Mesodermal cell (in vitro differentiated cells): Measurements from ENCODE around the gene TLN1.
A peak's percentile ranks its signal among the peaks of the same experiment; 100 is the strongest.

Experiments used
- H3K27ac ChIP-seq: 2 replicates; pipeline ENCODE4 v1.7.0; 2013; ENCODE audit warnings: mild to moderate bottlenecking, low read depth, low read length, moderate library complexity; ENCODE audit not compliant: severe bottlenecking
- H3K36me3 ChIP-seq: 2 replicates; pipeline ENCODE4 v1.7.1; 2013; ENCODE audit warnings: mild to moderate bottlenecking, low read length, moderate library complexity; ENCODE audit not compliant: control insufficient read depth, insufficient read depth
- H3K4me1 ChIP-seq: one replicate; pipeline ENCODE4 v1.7.1; 2013; ENCODE audit warnings: mild to moderate bottlenecking, low read length; ENCODE audit not compliant: insufficient read depth, control insufficient read depth, poor library complexity, severe bottlenecking
- H3K4me3 ChIP-seq: 2 replicates; pipeline ENCODE4 v1.7.0; 2013; ENCODE audit warnings: low read length, control low read depth, mild to moderate bottlenecking; ENCODE audit not compliant: insufficient read depth, poor library complexity, severe bottlenecking; ENCODE audit errors: extremely low read depth
- H3K9me3 ChIP-seq: 2 replicates; pipeline ENCODE4 v1.7.1; 2013; ENCODE audit warnings: mild to moderate bottlenecking, low read length, moderate library complexity; ENCODE audit not compliant: control insufficient read depth
- WGBS, 2 experiments: methylation state at CpG; one replicate each; pipeline ENCODE4 v1.1.5; 2013; ENCODE audit warnings: missing lambda C conversion rate in 2 of 2; ENCODE audit not compliant: insufficient coverage in 2 of 2; 5-methylcytosine and 5-hydroxymethylcytosine counted together

The TLN1 gene

GRCh38 chr9:35705372-35705771 is 26.6 kb downstream of the TLN1 start:
- Histone ChIP-seq H3K27ac (no peak overlapping the region), H3K4me1 (no peaks in the 10 kb centered on the region), H3K9me3 (no peaks in the 10 kb centered on the region), H3K36me3 (peaks cover 100% of the 10 kb centered on the region), H3K4me3 (no peak overlapping the region)
- 87% methylated on average over 8 of the region's 8 CpGs for WGBS, 2 experiments

GRCh38 chr9:35703906-35704672 is 27.9 kb downstream of the TLN1 start:
- no peaks in the 10 kb centered on the region for H3K4me1 ChIP-seq
- 94 to 96% methylated on average over 25 to 26 of the region's 26 CpGs for WGBS, 2 experiments
- H3K4me3 ChIP-seq = no peak overlapping the region
- peaks cover 100% of the 10 kb centered on the region for H3K36me3 ChIP-seq
- no peaks in the 10 kb centered on the region for H3K9me3 ChIP-seq
- H3K27ac ChIP-seq = no peak overlapping the region

- no peaks in the 10 kb centered on the region for H3K4me1 ChIP-seq
- H3K4me3 ChIP-seq = no peak overlapping the region
- H3K9me3 ChIP-seq = no peaks in the 10 kb centered on the region
- no peak overlapping the region for H3K27ac ChIP-seq
- 96 to 98% methylated on average over 7 of the region's 7 CpGs for WGBS, 2 experiments
- peaks cover 100% of the 10 kb centered on the region for H3K36me3 ChIP-seq
Observed at GRCh38 chr9:35702696-35703095, 29.3 kb downstream of the TLN1 start.

GRCh38 chr9:35700942-35701341 is 31.1 kb downstream of the TLN1 start:
- no peaks in the 10 kb centered on the region for H3K4me1 ChIP-seq
- no peak overlapping the region for H3K4me3 ChIP-seq
- no peak overlapping the region for H3K27ac ChIP-seq
- peaks cover 99% of the 10 kb centered on the region for H3K36me3 ChIP-seq
- no peaks in the 10 kb centered on the region for H3K9me3 ChIP-seq

GRCh38 chr9:35700031-35700430 is 32.0 kb downstream of the TLN1 start:
- no peaks in the 10 kb centered on the region for H3K4me1 ChIP-seq
- peaks cover 96% of the 10 kb centered on the region for H3K36me3 ChIP-seq
- no peaks in the 10 kb centered on the region for H3K9me3 ChIP-seq
- H3K27ac ChIP-seq = no peak overlapping the region
- no peak overlapping the region for H3K4me3 ChIP-seq
- 92 to 94% methylated on average over 10 to 11 of the region's 11 CpGs for WGBS, 2 experiments

GRCh38 chr9:35698231-35698630 is 33.8 kb downstream of the TLN1 start:
- 88 to 92% methylated on average over 5 of the region's 5 CpGs for WGBS, 2 experiments
- Histone ChIP-seq H3K4me1 (no peaks in the 10 kb centered on the region), H3K27ac (no peak overlapping the region), H3K4me3 (no peak overlapping the region), H3K36me3 (peaks cover 78% of the 10 kb centered on the region), H3K9me3 (no peaks in the 10 kb centered on the region)

- Histone ChIP-seq H3K4me3 (no peak overlapping the region), H3K4me1 (no peaks in the 10 kb centered on the region), H3K27ac (no peak overlapping the region), H3K9me3 (no peaks in the 10 kb centered on the region), H3K36me3 (peaks cover 71% of the 10 kb centered on the region)
- 97 to 98% methylated on average over 9 to 13 of the region's 14 CpGs for WGBS, 2 experiments
Observed at GRCh38 chr9:35697486-35697885, 34.5 kb downstream of the TLN1 start.

GRCh38 chr9:35696520-35697215 is 35.3 kb downstream of the TLN1 start:
- peaks cover 63% of the 10 kb centered on the region for H3K36me3 ChIP-seq
- WGBS, 2 experiments = 64 to 66% methylated on average over 8 to 9 of the region's 9 CpGs
- H3K9me3 ChIP-seq = no peaks in the 10 kb centered on the region
- no peak overlapping the region for H3K4me3 ChIP-seq
- H3K27ac ChIP-seq = no peak overlapping the region
- no peaks in the 10 kb centered on the region for H3K4me1 ChIP-seq

- Histone ChIP-seq H3K4me1 (no peaks in the 10 kb centered on the region), H3K9me3 (no peaks in the 10 kb centered on the region), H3K36me3 (peaks cover 56% of the 10 kb centered on the region), H3K27ac (no peak overlapping the region), H3K4me3 (no peak overlapping the region)
- WGBS, 2 experiments = 100% methylated on average over 1 to 3 of the region's 3 CpGs
Observed at GRCh38 chr9:35695943-35696401, 36.0 kb downstream of the TLN1 start.

- Histone ChIP-seq H3K27ac (peak overlapping the region; percentile 92), H3K4me1 (peaks cover 19% of the 10 kb centered on the region), H3K36me3 (peaks cover 29% of the 10 kb centered on the region), H3K4me3 (peak overlapping the region; percentile 79), H3K9me3 (no peaks in the 10 kb centered on the region)
- WGBS, 2 experiments = 65 to 67% methylated on average over 10 of the region's 13 CpGs
Observed at GRCh38 chr9:35691757-35692301, 40.2 kb downstream of the TLN1 start.

- peak overlapping the region; percentile 79 for H3K4me3 ChIP-seq
- peaks cover 30% of the 10 kb centered on the region for H3K36me3 ChIP-seq
- peak overlapping the region; percentile 92 for H3K27ac ChIP-seq
- no peaks in the 10 kb centered on the region for H3K9me3 ChIP-seq
- peaks cover 23% of the 10 kb centered on the region for H3K4me1 ChIP-seq
- 12 to 18% methylated on average over 8 to 9 of the region's 10 CpGs for WGBS, 2 experiments
Observed at GRCh38 chr9:35691334-35691650, 40.7 kb downstream of the TLN1 start.
